ENCODE results near the gene RBM47. TPM values are rescaled to one million over a fixed set of nuclear protein-coding genes. Genes with fewer than 3 reads are reported as not detected.
A peak's percentile ranks its signal among the peaks of the same experiment; 100 is the strongest.
"Not testable (repeated sequence)": the region's sequence is repeated elsewhere in the genome, so short reads cannot be mapped to it uniquely, and the experiment has no call there.

The RBM47 gene
- total RNA-seq, 1 donor from 2014 or later = 41.1 TPM

GRCh38 chr4:40555176-40555900 is 74.3 kb downstream of the RBM47 start:
- Histone ChIP-seq H3K27me3 (ENCODE audit: control insufficient read depth, insufficient read depth, low read length) (no peaks in the 10 kb centered on the region), H3K4me3 (ENCODE audit: low read depth, low read length) (no peak overlapping the region), H3K36me3 (ENCODE audit: control insufficient read depth, insufficient read depth, low read length) (no peaks in the 10 kb centered on the region)
- TF ChIP-seq, protein P1, sequence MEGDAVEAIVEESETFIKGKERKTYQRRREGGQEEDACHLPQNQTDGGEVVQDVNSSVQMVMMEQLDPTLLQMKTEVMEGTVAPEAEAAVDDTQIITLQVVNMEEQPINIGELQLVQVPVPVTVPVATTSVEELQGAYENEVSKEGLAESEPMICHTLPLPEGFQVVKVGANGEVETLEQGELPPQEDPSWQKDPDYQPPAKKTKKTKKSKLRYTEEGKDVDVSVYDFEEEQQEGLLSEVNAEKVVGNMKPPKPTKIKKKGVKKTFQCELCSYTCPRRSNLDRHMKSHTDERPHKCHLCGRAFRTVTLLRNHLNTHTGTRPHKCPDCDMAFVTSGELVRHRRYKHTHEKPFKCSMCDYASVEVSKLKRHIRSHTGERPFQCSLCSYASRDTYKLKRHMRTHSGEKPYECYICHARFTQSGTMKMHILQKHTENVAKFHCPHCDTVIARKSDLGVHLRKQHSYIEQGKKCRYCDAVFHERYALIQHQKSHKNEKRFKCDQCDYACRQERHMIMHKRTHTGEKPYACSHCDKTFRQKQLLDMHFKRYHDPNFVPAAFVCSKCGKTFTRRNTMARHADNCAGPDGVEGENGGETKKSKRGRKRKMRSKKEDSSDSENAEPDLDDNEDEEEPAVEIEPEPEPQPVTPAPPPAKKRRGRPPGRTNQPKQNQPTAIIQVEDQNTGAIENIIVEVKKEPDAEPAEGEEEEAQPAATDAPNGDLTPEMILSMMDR (IDR thresholded peaks at IDR 0.05; ENCODE audit: insufficient read depth, low read length, poor library complexity, severe bottlenecking) = no peak
- DNase-seq (ENCODE audit: low read depth) = no peak

DNA sequence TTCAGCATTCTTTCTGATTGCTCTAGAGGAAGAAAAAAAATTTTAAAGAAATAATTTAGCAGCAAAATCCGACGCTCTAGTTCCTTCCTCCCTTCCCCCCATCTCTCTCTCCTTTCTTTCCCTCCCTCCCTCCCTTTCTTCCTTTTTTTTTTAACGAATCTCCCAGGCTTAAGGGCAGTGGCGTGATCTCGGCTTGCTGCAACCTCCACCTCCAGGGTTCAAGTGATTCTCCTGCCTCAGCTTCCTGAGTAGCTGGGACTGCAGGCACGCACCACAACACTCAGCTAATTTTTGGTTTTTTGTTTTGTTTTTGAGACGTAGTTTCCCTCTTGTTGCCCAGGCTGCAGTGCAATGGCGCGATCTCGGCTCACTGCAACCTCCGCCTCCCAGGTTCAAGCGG is 75.0 kb downstream of the RBM47 start:
- not testable (repeated sequence) for H3K4me3 ChIP-seq (ENCODE audit: low read depth, low read length); DNase-seq (ENCODE audit: low read depth); H3K36me3 ChIP-seq (ENCODE audit: control insufficient read depth, insufficient read depth, low read length); H3K27me3 ChIP-seq (ENCODE audit: control insufficient read depth, insufficient read depth, low read length)

DNA sequence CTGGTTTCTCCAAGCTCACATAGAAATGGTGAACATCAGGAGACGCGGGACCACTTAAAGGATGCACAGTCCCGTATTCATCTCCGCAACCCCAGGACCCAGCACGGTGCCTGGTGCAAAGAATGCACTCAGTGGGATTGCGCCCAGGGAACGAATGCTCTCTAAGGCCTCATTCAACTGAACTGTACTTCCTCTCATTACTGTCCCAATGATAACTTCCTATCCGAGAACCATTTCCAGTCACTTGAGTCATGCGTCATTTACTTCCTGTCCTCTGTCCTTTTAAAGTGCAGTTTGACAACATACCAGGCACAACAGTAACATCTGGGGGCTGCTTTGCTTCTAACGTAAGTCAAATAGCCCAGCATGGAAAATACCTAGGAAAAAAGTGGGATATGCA is 75.7 kb downstream of the RBM47 start:
- Histone ChIP-seq H3K27me3 (ENCODE audit: control insufficient read depth, insufficient read depth, low read length) (no peaks in the 10 kb centered on the region), H3K36me3 (ENCODE audit: control insufficient read depth, insufficient read depth, low read length) (no peaks in the 10 kb centered on the region), H3K4me3 (ENCODE audit: low read depth, low read length) (no peak overlapping the region)
- DNase-seq (ENCODE audit: low read depth) = no peak
- TF ChIP-seq, protein P1 (IDR thresholded peaks at IDR 0.05; ENCODE audit: insufficient read depth, low read length, poor library complexity, severe bottlenecking) = no peak

GRCh38 chr4:40552536-40552935 is 77.1 kb downstream of the RBM47 start:
- no peak for DNase-seq (ENCODE audit: low read depth)
- H3K36me3 ChIP-seq (ENCODE audit: control insufficient read depth, insufficient read depth, low read length) = no peaks in the 10 kb centered on the region
- no peaks in the 10 kb centered on the region for H3K27me3 ChIP-seq (ENCODE audit: control insufficient read depth, insufficient read depth, low read length)
- TF ChIP-seq, protein P1 (IDR thresholded peaks at IDR 0.05; ENCODE audit: insufficient read depth, low read length, poor library complexity, severe bottlenecking) = no peak
- H3K4me3 ChIP-seq (ENCODE audit: low read depth, low read length) = no peak overlapping the region

- not testable (repeated sequence) for H3K27me3 ChIP-seq (ENCODE audit: control insufficient read depth, insufficient read depth, low read length); DNase-seq (ENCODE audit: low read depth); H3K4me3 ChIP-seq (ENCODE audit: low read depth, low read length); H3K36me3 ChIP-seq (ENCODE audit: control insufficient read depth, insufficient read depth, low read length)
Measured at GRCh38 chr4:40551568-40552136, 78.0 kb downstream of the RBM47 start.

- DNase-seq (ENCODE audit: low read depth) = no peak
- Histone ChIP-seq H3K4me3 (ENCODE audit: low read depth, low read length) (no peak overlapping the region), H3K27me3 (ENCODE audit: control insufficient read depth, insufficient read depth, low read length) (no peaks in the 10 kb centered on the region), H3K36me3 (ENCODE audit: control insufficient read depth, insufficient read depth, low read length) (no peaks in the 10 kb centered on the region)
- TF ChIP-seq, protein P1 (IDR thresholded peaks at IDR 0.05; ENCODE audit: insufficient read depth, low read length, poor library complexity, severe bottlenecking) = peak; percentile 39
Measured at GRCh38 chr4:40550948-40551462, 78.7 kb downstream of the RBM47 start.

- TF ChIP-seq, protein P1 (IDR thresholded peaks at IDR 0.05; ENCODE audit: insufficient read depth, low read length, poor library complexity, severe bottlenecking) = no peak
- no peaks in the 10 kb centered on the region for H3K36me3 ChIP-seq (ENCODE audit: control insufficient read depth, insufficient read depth, low read length)
Measured at GRCh38 chr4:40550196-40550595, 79.5 kb downstream of the RBM47 start.

More at GRCh38 chr4:40550196-40550595, 79.5 kb downstream of the RBM47 start:
- Histone ChIP-seq H3K4me3 (ENCODE audit: low read depth, low read length) (no peak overlapping the region), H3K27me3 (ENCODE audit: control insufficient read depth, insufficient read depth, low read length) (no peaks in the 10 kb centered on the region)
- no peak for DNase-seq (ENCODE audit: low read depth)

Measured in kidney epithelial cell (primary cell).